GM12801 (cell line): ENCODE results near the gene ARPC1A.

ENCODE experiments used
- TF ChIP-seq, protein P1 (sequence below): IDR thresholded peaks from one replicate; pipeline ENCODE4 v1.5.1; 2011; ENCODE audit warnings: control low read depth; ENCODE audit not compliant: insufficient read length; ENCODE audit errors: extremely low read depth

ARPC1A gene

GRCh38 chr7:99331002-99331401, 5.3 kb downstream of the ARPC1A start:
- TF ChIP-seq, protein P1, sequence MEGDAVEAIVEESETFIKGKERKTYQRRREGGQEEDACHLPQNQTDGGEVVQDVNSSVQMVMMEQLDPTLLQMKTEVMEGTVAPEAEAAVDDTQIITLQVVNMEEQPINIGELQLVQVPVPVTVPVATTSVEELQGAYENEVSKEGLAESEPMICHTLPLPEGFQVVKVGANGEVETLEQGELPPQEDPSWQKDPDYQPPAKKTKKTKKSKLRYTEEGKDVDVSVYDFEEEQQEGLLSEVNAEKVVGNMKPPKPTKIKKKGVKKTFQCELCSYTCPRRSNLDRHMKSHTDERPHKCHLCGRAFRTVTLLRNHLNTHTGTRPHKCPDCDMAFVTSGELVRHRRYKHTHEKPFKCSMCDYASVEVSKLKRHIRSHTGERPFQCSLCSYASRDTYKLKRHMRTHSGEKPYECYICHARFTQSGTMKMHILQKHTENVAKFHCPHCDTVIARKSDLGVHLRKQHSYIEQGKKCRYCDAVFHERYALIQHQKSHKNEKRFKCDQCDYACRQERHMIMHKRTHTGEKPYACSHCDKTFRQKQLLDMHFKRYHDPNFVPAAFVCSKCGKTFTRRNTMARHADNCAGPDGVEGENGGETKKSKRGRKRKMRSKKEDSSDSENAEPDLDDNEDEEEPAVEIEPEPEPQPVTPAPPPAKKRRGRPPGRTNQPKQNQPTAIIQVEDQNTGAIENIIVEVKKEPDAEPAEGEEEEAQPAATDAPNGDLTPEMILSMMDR: no peak

DNA sequence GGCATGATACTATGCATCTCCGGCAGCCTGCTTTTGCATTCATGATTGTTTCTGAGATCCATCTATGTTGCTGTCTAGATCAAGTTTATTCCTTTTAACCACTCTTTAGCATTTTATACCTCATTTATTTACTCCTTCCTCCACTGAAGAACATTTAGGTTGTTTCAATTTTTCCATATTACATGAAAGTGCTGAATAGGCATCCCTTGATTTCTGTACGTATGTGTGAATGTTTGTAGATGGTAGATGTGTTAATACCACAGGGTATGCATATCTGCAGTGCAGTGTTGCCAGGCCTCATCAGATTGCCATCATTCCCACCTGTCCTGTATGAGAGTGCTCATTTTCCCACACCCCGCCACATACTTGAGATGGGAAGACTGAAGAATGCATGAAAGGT, 13.9 kb downstream of the ARPC1A start:
- TF ChIP-seq, protein P1: no peak

DNA sequence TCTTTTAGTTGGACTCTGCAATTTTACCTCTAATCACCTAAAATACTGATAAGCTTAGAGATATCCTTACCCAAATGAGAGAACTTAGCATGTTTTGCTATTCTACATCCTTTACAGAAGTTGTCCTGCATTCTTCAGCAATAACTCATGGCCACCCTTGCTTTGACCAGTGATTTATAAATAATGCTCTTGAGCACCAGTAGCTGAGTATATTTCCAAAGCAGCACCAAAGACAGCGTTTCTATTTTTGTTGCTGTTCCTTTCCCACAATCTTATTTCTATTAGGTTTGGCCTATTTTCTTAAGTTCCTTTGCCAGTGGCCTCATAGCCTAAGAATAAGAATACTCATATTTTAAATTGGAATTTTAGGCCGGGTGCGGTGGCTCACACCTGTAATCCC, 15.0 kb downstream of the ARPC1A start:
- TF ChIP-seq, protein P1: no peak

DNA sequence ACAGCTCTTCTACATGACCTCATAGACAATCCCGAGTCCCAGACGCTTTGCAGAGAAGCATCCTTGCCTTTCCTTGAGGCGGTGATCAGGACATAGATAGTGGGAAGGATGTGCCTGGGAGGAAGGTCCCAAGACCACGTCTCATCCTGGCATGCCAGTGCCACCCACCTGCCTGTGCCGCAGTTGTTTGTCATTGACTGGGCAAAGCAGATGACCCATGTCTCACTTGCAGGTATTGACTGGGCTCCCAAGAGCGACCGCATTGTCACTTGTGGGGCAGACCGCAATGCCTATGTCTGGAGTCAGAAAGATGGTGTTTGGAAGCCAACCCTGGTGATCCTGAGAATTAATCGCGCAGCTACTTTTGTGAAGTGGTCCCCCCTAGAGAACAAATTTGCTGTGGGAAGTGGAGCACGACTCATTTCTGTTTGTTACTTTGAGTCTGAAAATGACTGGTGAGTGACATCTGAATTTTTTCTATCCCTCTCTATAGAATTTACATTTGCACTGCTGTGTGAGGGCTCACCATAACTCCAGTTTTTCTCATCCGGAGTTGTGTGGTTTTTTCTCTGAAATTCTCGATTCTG, 18.5 kb downstream of the ARPC1A start:
- TF ChIP-seq, protein P1: no peak

GRCh38 chr7:99352247-99352646, 26.5 kb downstream of the ARPC1A start:
- TF ChIP-seq, protein P1: no peak

GRCh38 chr7:99355098-99355497, 29.4 kb downstream of the ARPC1A start:
- TF ChIP-seq, protein P1: no peak

DNA sequence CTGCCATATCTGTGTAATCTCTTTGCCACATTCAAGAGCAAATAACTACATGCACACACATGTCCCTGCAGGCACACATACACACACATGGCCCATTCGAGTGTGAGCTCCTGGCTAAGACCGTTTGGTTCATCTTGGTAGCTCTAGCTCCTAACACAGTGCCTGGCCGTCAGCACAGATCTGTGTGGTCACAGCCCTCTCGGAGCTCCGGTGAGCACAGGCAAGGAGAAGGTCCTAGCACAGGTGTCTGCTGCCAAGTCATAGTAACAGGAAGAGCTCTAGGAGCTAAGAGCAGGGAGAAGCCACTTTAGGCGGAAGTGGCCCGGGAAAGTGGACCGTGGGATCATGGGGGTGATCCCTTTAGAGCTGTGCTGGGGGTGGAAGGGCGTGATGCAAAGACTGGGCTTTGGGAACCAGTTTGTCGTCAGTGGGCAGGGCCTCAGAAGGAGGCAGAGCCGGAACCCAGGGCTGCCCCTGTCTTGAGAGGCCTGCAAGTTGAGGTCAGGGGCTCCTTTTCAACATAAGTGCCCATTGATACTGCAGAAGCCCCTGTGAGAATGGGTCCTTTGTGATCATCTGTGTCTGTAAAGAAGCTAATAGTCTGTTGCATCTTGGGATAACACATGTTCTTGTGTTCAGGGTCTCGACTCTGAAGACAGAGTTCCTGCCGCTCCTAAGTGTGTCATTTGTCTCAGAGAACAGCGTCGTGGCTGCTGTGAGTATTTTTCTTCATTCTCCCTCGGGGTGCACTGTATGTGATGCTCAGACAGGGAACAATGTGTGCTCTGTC, 32.2 kb downstream of the ARPC1A start:
- TF ChIP-seq, protein P1: no peak
